HG03103 (cell line): ENCODE data around the gene DCST2.
"Not testable (repeated sequence)": the region's sequence is repeated elsewhere in the genome, so short reads cannot be mapped to it uniquely, and the experiment has no call there.

Experiments
- ATAC-seq: cut with Tn5 transposase; IDR thresholded peaks from one replicate; pipeline ENCODE4 v1.9.1; 2021; ENCODE audit warnings: low read depth; ENCODE audit not compliant: unreplicated experiment

The DCST2 gene

DNA sequence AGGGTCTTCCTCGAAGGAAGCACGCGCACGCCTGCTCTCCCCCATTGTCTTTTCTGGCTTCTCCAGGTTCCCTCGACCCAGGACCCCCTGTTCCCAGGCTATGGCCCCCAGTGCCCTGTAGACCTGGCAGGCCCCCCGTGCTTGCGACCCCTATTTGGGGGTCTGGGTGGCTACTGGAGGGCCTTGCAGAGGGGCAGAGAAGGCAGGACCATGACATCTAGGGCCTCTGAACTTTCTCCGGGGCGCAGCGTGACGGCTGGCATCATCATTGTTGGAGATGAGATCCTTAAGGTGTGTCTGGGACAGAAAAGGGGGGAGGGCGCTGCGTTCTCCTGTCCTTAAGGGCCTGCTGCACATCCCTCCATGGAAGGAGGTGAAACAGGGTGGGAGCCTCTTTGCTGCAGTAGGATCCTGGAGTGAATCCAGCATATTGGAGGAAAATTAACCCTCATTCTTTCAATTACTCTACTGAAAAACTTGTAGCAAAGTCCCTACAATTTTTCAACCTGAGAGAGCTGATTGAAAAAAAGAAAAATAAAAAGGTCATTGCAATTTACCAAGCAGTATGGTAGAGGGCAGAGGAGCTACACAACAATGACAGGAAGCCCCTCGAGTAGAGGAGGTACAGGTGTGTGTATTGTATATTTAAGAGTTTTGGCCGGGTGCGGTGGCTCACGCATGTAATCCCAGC is 49.7 kb downstream of the DCST2 start:
- no peak for ATAC-seq

DNA sequence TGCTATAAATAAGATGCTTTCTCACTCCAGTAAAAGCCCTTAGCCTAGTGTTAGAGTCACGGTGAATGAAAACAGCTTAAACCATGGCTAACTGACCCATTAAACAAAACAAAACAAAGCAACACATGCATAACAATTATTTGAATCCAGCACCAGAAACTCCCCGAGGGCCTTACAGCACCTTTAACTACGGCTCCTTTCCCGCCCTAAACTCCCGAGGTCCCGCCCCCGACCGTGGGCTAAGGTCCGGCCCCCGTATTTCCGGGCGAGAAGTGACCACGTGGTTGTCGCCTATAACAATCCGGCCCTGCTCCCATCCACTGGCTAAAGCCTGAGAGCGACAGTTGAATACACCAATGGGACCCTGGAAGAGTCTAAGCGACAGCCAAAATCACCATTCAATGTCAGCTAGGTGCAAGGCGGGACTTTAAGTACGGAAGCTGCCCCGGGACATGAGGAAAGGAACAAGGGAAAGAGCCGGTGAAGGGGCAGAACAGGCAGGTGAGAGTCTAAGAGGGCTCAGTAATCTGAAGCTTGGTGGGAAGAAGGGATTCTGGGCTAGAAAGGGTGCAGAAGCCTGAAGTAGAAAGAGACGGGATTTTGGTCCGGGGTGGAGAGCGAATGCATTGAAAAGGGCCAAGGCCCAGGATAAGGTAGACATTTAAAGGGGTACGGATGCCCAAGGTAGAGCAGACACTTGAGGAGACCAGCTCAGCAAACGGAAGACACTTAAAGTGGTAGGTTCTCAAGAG is 50.5 kb downstream of the DCST2 start, which contains the start of gene FLAD1:
Gene FLAD1, plus strand, starts transcription at position 448 of the 752 bp plus-strand sequence. CDS start 351 bp downstream, outside the sequence.
- ATAC-seq = peak; percentile 95

- ATAC-seq = no peak
Measured at GRCh38 chr1:154982341-154982740, 51.2 kb downstream of the DCST2 start.

DNA sequence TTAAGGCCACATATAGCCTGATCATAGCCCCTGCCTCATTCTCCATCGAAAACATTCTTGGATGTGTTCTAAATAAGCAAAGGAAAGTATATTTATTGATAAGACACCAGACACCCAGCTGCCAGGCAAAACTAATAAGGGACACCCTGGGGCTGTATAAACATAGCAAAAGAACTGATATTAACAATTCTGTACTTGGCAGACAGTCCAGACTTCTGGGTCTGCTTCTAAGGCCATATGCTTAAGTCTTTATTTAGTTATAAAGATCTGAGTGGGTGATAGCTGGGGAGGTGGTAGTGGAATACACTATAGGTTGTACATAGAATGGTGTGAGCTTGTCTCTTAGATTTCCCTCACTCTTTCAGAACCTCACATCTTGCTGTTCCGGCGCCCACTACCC is 55.2 kb downstream of the DCST2 start:
- ATAC-seq = no peak

DNA sequence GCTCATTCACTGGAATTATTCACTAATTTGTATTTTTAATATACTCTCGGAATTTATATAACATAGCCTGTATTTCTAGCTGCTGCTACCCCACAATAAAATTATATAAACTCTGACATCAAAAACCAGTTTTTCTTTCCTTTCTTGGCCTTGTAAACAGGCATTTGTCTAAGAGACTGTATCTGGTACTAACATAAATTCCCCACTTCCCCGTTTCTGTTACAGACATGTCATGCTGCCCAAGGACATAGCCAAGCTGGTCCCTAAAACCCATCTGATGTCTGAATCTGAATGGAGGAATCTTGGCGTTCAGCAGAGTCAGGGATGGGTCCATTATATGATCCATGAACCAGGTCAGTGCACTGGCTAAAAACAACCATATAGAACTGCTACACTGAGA is 55.8 kb downstream of the DCST2 start:
- not testable (repeated sequence) for ATAC-seq

DNA sequence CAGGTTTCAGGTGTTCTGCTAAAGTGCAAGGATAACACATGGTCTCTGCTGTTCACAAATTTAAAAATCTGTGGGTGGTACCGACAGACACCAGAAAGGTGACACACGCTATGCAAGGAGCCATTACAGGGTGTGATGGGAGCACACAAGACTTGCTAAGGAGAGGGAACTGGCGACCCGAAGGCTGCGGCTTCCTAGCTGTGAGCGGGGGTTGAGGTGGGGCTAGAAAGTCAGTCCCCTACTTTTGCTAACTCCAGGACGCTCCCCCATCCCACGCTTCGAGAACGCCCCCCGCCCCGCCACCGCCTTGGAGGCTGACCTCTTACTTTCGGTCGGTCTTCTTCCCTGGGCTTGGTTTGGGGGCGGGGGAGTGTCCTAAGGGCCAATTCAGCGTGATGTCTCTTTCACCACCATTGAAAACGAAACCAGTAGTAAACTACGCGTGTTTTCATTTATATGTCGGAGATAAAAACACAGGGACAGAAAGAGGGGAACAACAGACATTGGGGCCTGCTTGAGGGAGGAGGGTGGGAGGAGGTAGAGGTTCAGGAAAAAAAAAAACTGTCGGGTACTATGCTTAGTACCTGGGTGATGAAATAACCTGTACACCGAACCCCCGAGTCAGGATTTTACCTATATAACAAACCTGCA is 58.0 kb downstream of the DCST2 start:
- ATAC-seq = no peak

DNA sequence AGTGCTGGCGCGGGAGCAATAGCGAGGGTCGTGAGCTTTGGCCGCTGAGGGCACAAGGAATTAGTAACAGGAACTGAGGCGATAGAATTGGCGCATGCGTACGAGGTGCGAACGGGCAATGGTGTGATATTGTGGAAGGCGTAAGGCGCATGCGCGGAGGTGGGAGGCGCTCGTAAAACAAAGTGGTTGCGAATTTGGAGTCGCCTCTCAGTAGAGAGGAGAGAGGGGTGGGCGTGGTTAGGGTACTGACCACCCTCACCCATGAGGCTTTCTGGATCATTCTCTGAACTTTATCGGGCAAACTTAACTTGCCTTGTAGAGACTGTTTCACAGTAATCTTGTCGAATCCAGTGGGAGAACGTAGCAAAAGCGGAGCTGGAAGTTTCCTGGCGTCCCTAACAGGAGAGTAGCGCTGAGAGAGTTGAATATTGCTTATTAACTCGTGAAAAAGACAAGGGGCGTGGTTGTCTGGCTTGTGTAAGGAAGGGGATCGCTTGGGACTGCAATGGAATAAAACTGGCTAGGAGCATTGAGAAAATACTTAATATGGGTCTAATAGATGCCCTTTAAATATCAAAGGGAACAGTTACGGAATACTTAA is 58.7 kb downstream of the DCST2 start:
- ATAC-seq = peak; percentile 33

- peak; percentile 66 for ATAC-seq
Measured at GRCh38 chr1:154974102-154974807, 59.3 kb downstream of the DCST2 start, which contains the start of gene CKS1B. CKS1B (plus strand) TSS chr1:154974681; CDS start chr1:154974746, 65 bp downstream.

DNA sequence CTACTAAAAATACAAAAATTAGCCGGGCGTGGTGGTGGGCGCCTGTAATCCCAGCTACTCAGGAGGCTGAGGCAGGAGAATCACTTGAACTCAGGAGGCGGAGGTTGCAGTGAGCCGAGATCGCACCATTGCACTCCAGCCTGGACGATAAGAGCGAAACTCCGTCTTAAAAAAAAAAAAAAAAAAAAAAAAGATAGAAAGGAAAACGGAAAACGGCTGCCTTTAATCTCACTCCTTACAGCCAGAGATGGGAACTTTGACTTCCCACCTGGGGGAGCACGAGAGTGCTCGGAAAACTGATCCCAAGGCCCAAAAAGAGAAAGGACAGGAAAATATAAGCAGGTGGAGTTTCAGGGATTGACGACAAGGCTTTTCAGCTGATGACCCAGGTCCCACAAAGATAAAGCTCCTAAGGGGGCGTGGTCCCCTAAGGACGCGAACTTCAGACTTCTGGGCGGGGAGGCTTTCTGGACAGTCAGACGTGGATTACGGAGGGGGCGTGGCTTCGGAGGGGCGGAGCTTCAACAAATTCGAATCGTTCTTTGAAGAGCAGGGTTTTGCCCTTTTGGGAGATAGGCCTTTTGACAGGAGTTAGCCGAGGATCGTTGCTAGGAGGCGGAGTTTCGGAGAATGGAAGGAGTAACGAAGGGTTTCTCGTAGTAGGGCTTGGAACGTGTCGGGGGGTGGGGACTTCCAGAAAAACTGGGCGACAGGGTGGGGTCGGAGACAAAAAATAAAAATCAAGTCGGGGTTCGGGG is 60.1 kb downstream of the DCST2 start:
- no peak for ATAC-seq

- ATAC-seq = no peak
Measured at GRCh38 chr1:154972517-154973343, 60.9 kb downstream of the DCST2 start.

GRCh38 chr1:154972213-154972516 is 61.4 kb downstream of the DCST2 start:
- no peak for ATAC-seq

- ATAC-seq = no peak
Measured at GRCh38 chr1:154971341-154971998, 62.1 kb downstream of the DCST2 start.

- ATAC-seq = no peak
Measured at GRCh38 chr1:154970631-154971340, 62.8 kb downstream of the DCST2 start, which contains the start of gene SHC1. SHC1 (minus strand) TSS chr1:154970747; CDS start chr1:154970526, 221 bp downstream.

- no peak for ATAC-seq
Measured at GRCh38 chr1:154969860-154970452, 63.6 kb downstream of the DCST2 start.

DNA sequence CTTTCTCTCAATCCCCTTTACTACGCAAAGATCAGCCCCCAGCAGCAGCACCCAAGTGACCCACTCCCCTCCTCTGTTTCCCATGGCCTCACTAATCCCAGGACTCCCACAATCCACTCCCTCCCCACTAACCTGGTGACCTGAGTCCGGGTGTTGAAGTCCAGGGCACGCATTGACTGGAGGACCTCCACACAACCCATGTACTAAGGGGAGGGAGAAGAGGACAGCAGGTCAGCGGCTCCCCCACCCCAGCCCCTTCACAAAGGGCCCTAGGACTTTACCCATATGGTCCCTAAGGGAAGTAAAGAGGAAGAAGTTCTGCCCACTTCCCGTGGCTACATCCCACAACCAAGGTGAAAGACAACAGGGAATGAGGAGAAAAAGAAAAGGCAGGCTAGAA is 64.3 kb downstream of the DCST2 start:
- no peak for ATAC-seq

GRCh38 chr1:154968731-154969130 is 64.8 kb downstream of the DCST2 start:
- no peak for ATAC-seq
